DMS53 treated with DMSO at 0.1 percent for 48 hours (cell line): Measurements from ENCODE around the gene SHISAL2B.
"Not testable (repeated sequence)": the region's sequence is repeated elsewhere in the genome, so short reads cannot be mapped to it uniquely, and the experiment has no call there.

Experiments used
- DNase-seq: peaks from one replicate; lab custom pipeline; 2025; ENCODE audit not compliant: unreplicated experiment; lab: John Stamatoyannopoulos, UW

Gene SHISAL2B

GRCh38 chr5:64696414-64696813 is 6.1 kb downstream of the SHISAL2B start:
- DNase-seq: not testable (repeated sequence)

- DNase-seq: no peak
Measured at GRCh38 chr5:64700765-64701164, 10.5 kb downstream of the SHISAL2B start.

- DNase-seq: not testable (repeated sequence)
Measured at GRCh38 chr5:64706074-64706473, 15.8 kb downstream of the SHISAL2B start.

DNA sequence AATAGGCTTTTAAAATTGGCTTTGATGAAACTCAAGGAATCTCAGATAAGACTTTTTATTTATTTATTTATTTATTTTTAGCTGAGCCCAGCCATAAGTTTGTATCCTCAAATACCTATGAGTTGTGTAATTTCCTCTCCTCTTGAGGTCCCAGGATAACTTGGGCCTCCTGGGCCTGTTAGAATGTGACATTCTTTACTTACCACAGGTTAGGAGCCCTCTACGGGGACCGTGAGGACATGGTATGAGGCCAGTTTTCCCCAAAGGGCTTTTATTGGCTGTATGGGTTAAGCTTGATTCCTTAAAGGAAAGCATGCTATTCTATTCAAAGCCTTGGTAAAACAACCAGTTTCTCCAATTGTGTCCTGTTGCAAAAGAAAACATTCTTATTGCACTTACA is 16.9 kb downstream of the SHISAL2B start:
- DNase-seq: no peak

DNA sequence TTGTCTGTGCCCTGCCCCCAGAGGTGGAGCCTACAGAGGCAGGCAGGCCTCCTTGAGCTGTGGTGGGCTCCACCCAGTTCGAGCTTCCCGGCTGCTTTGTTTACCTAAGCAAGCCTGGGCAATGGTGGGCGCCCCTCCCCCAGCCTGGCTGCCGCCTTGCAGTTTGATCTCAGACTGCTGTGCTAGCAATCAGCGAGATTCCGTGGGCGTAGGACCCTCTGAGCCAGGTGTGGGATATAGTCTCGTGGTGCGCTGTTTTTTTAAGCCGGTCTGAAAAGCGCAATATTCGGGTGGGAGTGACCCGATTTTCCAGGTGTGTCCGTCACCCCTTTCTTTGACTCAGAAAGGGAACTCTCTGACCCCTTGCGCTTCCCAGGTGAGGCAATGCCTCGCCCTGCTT is 24.2 kb downstream of the SHISAL2B start:
- not testable (repeated sequence) for DNase-seq

DNA sequence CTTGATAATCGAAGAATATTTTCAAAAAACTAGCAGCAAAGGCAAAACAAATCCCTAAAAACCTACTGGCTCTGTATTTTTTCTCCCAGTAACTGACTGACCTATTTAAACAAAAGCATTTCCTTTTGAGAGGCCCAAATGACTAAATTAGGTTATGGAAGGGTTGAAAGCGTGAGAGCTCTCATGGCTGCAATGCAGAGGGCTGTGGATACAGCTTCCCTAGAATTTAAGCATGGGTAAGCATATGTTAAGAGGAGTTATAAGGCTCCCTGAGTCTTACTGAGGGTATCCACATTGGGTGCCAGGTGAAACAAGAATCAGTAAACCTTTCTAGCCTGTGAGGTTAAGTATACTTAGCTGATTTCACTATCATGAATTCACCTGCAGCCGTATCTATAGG is 32.3 kb downstream of the SHISAL2B start:
- DNase-seq: no peak

DNA sequence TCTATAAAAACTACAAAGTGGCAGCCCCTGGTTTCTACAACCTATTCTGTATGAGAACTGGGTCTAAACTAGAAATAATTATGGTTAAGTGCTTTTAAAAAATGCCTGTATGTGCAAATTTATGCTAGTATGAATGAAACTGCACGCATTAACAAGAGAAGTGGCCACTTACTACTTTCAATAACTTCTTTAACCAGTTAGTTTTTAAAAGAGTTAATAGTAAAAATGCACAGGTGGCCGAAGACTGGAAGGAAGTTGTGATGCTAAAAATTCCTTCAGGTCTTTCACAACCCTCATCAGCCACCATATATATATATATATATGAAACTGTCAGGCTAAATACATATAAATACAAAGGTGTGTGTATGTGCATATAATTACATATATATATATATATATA is 36.8 kb downstream of the SHISAL2B start:
- DNase-seq: no peak

GRCh38 chr5:64742411-64742810 is 52.1 kb downstream of the SHISAL2B start:
- no peak for DNase-seq

- no peak for DNase-seq
Measured at GRCh38 chr5:64742821-64743220, 52.5 kb downstream of the SHISAL2B start.

DNA sequence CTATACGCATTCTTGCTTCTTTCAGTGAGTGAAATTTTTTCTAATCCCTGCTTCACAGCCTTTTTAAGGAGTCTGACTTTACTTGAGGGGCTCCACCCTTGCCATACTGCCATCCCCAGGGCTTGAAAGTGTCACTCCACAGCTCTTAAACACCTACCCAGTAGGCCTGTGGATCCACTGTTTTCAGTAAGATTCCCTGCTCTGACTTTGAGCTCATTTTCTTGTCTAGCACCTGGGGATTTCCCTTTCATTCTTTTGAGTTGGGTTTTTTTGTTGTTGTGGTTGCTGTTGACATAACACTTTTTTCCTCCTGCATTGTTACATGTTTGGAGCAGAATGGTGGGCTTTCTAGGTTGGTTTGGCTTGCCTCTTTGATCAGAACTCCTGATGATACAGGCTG is 54.6 kb downstream of the SHISAL2B start:
- no peak for DNase-seq

GRCh38 chr5:64746446-64746845 is 56.1 kb downstream of the SHISAL2B start:
- DNase-seq: no peak

DNA sequence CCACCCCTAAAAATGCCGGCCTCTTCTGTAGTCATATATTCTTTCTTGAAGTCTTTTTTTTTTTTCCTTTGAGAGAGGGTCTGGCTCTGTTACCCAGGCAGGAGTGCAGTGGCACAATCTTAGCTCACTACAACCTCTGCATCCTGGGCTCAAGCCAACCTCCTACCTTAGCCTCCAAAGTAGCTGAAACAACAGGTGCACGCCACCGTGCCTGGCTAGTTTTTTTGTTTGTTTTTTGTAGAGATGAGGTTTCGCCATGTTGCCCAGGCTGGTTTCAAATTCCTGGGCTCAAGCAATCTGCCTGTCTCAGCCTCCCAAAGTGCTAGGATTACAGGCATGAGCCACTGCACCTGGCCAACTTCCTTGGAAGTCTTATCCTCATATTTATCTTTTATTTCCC is 59.1 kb downstream of the SHISAL2B start:
- no peak for DNase-seq

DNA sequence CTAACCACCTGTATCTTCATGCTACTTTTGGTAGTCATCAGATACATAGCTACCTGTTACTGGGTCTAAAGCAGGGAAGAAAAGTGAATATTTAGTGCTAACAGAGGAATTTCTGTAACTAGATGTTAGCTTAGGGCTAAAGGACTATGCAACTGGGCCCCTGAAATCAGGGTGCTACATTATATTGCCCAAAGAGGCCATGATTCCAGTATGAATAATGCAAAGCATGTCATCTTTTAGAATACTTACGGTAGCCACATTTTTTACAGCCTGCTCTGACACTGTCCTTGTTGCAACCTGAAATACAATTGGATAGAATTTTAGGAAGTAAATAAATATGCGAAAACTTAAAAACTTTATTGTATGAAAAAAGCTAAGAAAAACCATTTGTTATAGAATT is 63.8 kb downstream of the SHISAL2B start:
- DNase-seq: no peak

- DNase-seq: no peak
Measured at GRCh38 chr5:64758901-64759300, 68.6 kb downstream of the SHISAL2B start.

DNA sequence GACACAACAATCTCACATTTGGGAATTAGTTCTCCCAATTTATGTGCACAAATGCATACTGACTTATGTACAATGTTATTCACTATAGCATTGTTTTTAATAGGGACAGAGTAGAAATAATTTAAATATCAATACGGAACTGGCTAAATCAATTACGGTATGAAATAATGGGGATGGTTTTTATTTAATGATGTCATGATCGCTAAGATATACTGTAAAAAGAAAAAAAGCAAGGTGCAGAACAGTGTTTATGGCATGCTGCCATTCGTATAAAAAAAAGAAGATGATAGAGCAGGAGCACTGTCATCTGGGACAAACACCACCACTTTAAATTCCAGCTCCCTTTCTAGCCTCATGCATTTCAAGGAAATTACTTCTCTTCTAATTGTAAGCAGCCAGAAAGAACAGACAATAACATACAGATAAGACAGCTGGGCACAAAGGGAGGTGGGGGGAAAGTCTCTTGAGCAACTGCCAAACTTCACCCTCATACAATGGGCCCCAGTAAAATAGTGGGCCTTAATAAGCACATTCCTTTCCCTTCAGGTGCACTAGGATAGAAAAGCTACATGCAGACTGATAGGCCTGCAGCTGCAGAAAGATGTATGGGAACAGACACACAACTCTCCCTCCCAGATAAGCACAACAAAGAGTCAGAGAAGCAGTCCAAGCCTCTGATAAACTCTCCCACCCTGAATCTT is 69.8 kb downstream of the SHISAL2B start:
- DNase-seq: no peak

DNA sequence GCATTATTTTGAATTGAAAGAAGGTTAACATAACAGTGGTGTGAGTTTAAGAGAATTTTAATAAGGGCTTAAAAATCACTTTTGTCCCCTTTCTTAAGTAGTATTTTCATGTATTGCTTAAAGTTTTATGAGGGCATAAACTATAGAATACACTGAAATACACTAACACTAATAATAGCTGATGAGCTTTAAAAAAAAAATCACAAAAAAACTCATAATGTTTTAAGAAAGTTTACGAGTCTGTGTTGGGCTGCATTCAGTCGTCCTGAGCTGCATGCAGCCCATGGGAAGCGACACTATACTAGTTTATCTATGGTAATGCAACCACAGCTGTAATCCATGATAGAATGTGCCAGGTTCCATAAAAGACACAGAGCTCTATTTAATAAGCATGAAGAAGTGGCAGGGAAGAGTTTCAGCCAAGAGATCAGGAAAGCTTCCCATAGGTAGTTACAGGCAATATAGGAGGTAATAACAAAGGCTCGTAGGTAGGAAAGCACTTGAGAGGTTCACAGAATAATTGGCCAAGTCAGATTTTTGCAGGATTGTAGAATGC is 73.7 kb downstream of the SHISAL2B start:
- no peak for DNase-seq

DNA sequence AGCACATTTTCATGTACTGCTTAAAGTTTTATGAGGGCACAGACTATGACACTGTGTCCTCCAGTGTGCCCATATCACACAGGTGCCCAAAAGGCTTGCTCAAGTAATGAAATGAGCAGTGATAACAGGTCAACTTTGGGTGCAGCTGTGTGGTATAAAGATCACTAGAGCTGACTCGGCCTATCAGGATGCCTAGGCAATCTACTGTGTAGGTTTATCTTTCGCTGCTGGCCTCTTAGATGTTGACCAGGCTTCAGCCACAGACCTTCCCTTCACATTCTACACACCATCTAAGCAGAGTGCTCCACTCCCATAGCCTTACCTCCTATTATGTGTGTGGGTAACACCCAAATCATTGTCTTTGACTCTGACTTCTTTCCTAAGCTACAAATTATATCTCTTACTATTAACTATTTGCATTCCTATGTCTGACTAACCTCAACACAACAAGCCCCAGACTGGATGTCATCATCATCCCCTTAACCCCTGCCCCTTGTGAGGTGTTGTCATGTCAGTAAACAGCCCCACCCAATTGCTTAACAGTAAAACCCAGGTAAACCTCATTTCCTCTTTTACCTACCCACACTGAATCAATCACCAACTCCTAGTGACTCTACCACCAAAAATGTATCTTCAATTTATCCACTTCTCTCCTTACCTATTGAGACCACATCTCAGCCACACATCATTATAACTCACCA is 75.7 kb downstream of the SHISAL2B start:
- no peak for DNase-seq

DNA sequence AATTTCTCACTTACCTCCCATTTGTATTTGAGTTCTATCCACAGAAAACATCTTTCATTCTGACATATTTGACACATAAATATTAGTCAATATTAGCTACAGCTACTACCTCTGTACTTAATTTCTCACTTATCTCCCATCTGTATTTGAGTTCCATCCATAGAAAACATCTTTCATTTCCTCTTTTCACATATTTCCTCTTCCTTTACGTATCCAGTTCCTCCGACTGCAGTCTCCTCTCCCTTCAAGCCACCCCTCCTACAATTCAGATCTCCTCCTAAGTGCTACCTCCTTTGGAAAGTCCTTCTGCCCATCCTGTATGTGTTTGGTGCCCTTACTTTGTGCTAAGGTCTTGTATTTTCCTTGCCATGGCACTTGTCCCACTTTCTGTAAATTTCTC is 76.6 kb downstream of the SHISAL2B start:
- no peak for DNase-seq
